ENCODE data around the gene DNAJC30.

The DNAJC30 gene

GRCh38 chr7:73704640-73705550 is 21.6 kb upstream of the DNAJC30 start:
- no peak overlapping the region for H2BK120ac ChIP-seq (ENCODE audit: insufficient read depth, low read length, poor library complexity)
- H3K4me2 ChIP-seq (ENCODE audit: low read length): no peak overlapping the region
- H3K79me1 ChIP-seq (ENCODE audit: low read length): no peaks in the 10 kb centered on the region
- H4K91ac ChIP-seq (ENCODE audit: low read depth, low read length): no peak overlapping the region
- WGBS (ENCODE audit: extremely low coverage, insufficient coverage, insufficient read length): no CpG with 5 or more reads among the region's 23 CpGs
- no peak overlapping the region for H3K18ac ChIP-seq (ENCODE audit: low read length)
- no peak overlapping the region for H3K14ac ChIP-seq (ENCODE audit: low read length)
- no peak overlapping the region for H2AFZ ChIP-seq (ENCODE audit: insufficient read depth, low read length, poor library complexity)
- no peak overlapping the region for H3K4me3 ChIP-seq (ENCODE audit: low read depth, low read length)
- no peak overlapping the region for H4K8ac ChIP-seq (ENCODE audit: low read depth, low read length)
- H3K79me2 ChIP-seq (ENCODE audit: control insufficient read depth, insufficient read depth, low read length, poor library complexity): no peaks in the 10 kb centered on the region
- H3K4me1 ChIP-seq (ENCODE audit: control insufficient read depth in 1 of 2, insufficient read depth in 2 of 2, low read length in 2 of 2): peaks cover 2% of the 10 kb centered on the region in 2 experiments
- H3K27ac ChIP-seq (ENCODE audit: low read depth, low read length): no peak overlapping the region
- no peaks in the 10 kb centered on the region for H3K27me3 ChIP-seq (ENCODE audit: insufficient read depth, low read length)
- H3K9ac ChIP-seq (ENCODE audit: low read length): no peak overlapping the region
- H4K12ac ChIP-seq (ENCODE audit: low read depth, low read length): no peak overlapping the region
- no peak overlapping the region for H2BK5ac ChIP-seq (ENCODE audit: low read depth, low read length, poor library complexity)
- no peak overlapping the region for H3K23ac ChIP-seq (ENCODE audit: low read length)
- H3K9me3 ChIP-seq (ENCODE audit: insufficient read depth, low read depth, low read length): peaks cover 1% of the 10 kb centered on the region
- H3K4ac ChIP-seq (ENCODE audit: low read depth, low read length): no peak overlapping the region
- no peak overlapping the region for H2BK12ac ChIP-seq (ENCODE audit: low read length)
- no peak overlapping the region for H2AK5ac ChIP-seq (ENCODE audit: low read length)
- peaks cover 23 to 28% of the 10 kb centered on the region in 2 experiments for H3K36me3 ChIP-seq (ENCODE audit: control insufficient read depth in 1 of 2, insufficient read depth in 2 of 2, low read length in 2 of 2)
- DNase-seq: no peak

- H3K14ac ChIP-seq (ENCODE audit: low read length): no peak overlapping the region
- no peak overlapping the region for H2BK5ac ChIP-seq (ENCODE audit: low read depth, low read length, poor library complexity)
- H4K12ac ChIP-seq (ENCODE audit: low read depth, low read length): no peak overlapping the region
- H3K23ac ChIP-seq (ENCODE audit: low read length): no peak overlapping the region
- no CpG with 5 or more reads among the region's 45 CpGs for WGBS (ENCODE audit: extremely low coverage, insufficient coverage, insufficient read length)
- no peak overlapping the region for H2BK120ac ChIP-seq (ENCODE audit: insufficient read depth, low read length, poor library complexity)
- H4K8ac ChIP-seq (ENCODE audit: low read depth, low read length): no peak overlapping the region
- H3K27me3 ChIP-seq (ENCODE audit: insufficient read depth, low read length): no peaks in the 10 kb centered on the region
- peaks cover 1% of the 10 kb centered on the region for H3K9me3 ChIP-seq (ENCODE audit: insufficient read depth, low read depth, low read length)
- no peak overlapping the region for H2AFZ ChIP-seq (ENCODE audit: insufficient read depth, low read length, poor library complexity)
- no peak overlapping the region for H4K91ac ChIP-seq (ENCODE audit: low read depth, low read length)
- no peak overlapping the region for H3K18ac ChIP-seq (ENCODE audit: low read length)
- H3K4me2 ChIP-seq (ENCODE audit: low read length): no peak overlapping the region
- H2AK5ac ChIP-seq (ENCODE audit: low read length): no peak overlapping the region
- no peak overlapping the region for H3K27ac ChIP-seq (ENCODE audit: low read depth, low read length)
- no peaks in the 10 kb centered on the region for H3K79me1 ChIP-seq (ENCODE audit: low read length)
- H3K4me1 ChIP-seq (ENCODE audit: control insufficient read depth in 1 of 2, insufficient read depth in 2 of 2, low read length in 2 of 2): peaks cover 2% of the 10 kb centered on the region in 2 experiments
- no peak overlapping the region for H3K4me3 ChIP-seq (ENCODE audit: low read depth, low read length)
- H3K36me3 ChIP-seq (ENCODE audit: control insufficient read depth in 1 of 2, insufficient read depth in 2 of 2, low read length in 2 of 2): peaks cover 29 to 36% of the 10 kb centered on the region in 2 experiments
- no peak overlapping the region for H3K4ac ChIP-seq (ENCODE audit: low read depth, low read length)
- H3K79me2 ChIP-seq (ENCODE audit: control insufficient read depth, insufficient read depth, low read length, poor library complexity): no peaks in the 10 kb centered on the region
- H3K9ac ChIP-seq (ENCODE audit: low read length): no peak overlapping the region
- DNase-seq: peak; percentile 80 to 85
- H2BK12ac ChIP-seq (ENCODE audit: low read length): no peak overlapping the region
Measured at GRCh38 chr7:73703757-73704639, 20.7 kb upstream of the DNAJC30 start.

- no peak overlapping the region for H3K14ac ChIP-seq (ENCODE audit: low read length)
- H3K9ac ChIP-seq (ENCODE audit: low read length): no peak overlapping the region
- no peak overlapping the region for H2AFZ ChIP-seq (ENCODE audit: insufficient read depth, low read length, poor library complexity)
- no peak overlapping the region for H4K91ac ChIP-seq (ENCODE audit: low read depth, low read length)
- H3K9me3 ChIP-seq (ENCODE audit: insufficient read depth, low read depth, low read length): no peaks in the 10 kb centered on the region
- H3K4me1 ChIP-seq (ENCODE audit: control insufficient read depth in 1 of 2, insufficient read depth in 2 of 2, low read length in 2 of 2): peaks cover 2% of the 10 kb centered on the region in 2 experiments
- H3K27me3 ChIP-seq (ENCODE audit: insufficient read depth, low read length): no peaks in the 10 kb centered on the region
- no peaks in the 10 kb centered on the region for H3K79me1 ChIP-seq (ENCODE audit: low read length)
- H3K18ac ChIP-seq (ENCODE audit: low read length): no peak overlapping the region
- no peaks in the 10 kb centered on the region for H3K79me2 ChIP-seq (ENCODE audit: control insufficient read depth, insufficient read depth, low read length, poor library complexity)
- no peak overlapping the region for H4K12ac ChIP-seq (ENCODE audit: low read depth, low read length)
- H4K8ac ChIP-seq (ENCODE audit: low read depth, low read length): no peak overlapping the region
- H3K4me2 ChIP-seq (ENCODE audit: low read length): no peak overlapping the region
- H3K23ac ChIP-seq (ENCODE audit: low read length): no peak overlapping the region
- no peak overlapping the region for H3K27ac ChIP-seq (ENCODE audit: low read depth, low read length)
- no peak overlapping the region for H3K4me3 ChIP-seq (ENCODE audit: low read depth, low read length)
- H3K4ac ChIP-seq (ENCODE audit: low read depth, low read length): no peak overlapping the region
- no peak overlapping the region for H2BK5ac ChIP-seq (ENCODE audit: low read depth, low read length, poor library complexity)
- no peak overlapping the region for H2AK5ac ChIP-seq (ENCODE audit: low read length)
- no peak for DNase-seq
- H2BK120ac ChIP-seq (ENCODE audit: insufficient read depth, low read length, poor library complexity): no peak overlapping the region
- H2BK12ac ChIP-seq (ENCODE audit: low read length): no peak overlapping the region
- peaks cover 36 to 42% of the 10 kb centered on the region in 2 experiments for H3K36me3 ChIP-seq (ENCODE audit: control insufficient read depth in 1 of 2, insufficient read depth in 2 of 2, low read length in 2 of 2)
- WGBS (ENCODE audit: extremely low coverage, insufficient coverage, insufficient read length): no CpG with 5 or more reads among the region's 13 CpGs
Measured at GRCh38 chr7:73703225-73703624, 20.0 kb upstream of the DNAJC30 start.

- H3K27ac ChIP-seq (ENCODE audit: low read depth, low read length): no peak overlapping the region
- no peak overlapping the region for H3K14ac ChIP-seq (ENCODE audit: low read length)
- no peaks in the 10 kb centered on the region for H3K9me3 ChIP-seq (ENCODE audit: insufficient read depth, low read depth, low read length)
- H3K4me1 ChIP-seq (ENCODE audit: control insufficient read depth in 1 of 2, insufficient read depth in 2 of 2, low read length in 2 of 2): peaks cover 2% of the 10 kb centered on the region in 2 experiments
- H3K23ac ChIP-seq (ENCODE audit: low read length): no peak overlapping the region
- no peak overlapping the region for H3K4ac ChIP-seq (ENCODE audit: low read depth, low read length)
- no peak overlapping the region for H2BK5ac ChIP-seq (ENCODE audit: low read depth, low read length, poor library complexity)
- H3K79me2 ChIP-seq (ENCODE audit: control insufficient read depth, insufficient read depth, low read length, poor library complexity): no peaks in the 10 kb centered on the region
- no peak overlapping the region for H2AFZ ChIP-seq (ENCODE audit: insufficient read depth, low read length, poor library complexity)
- H3K27me3 ChIP-seq (ENCODE audit: insufficient read depth, low read length): no peaks in the 10 kb centered on the region
- no peaks in the 10 kb centered on the region for H3K79me1 ChIP-seq (ENCODE audit: low read length)
- no peak overlapping the region for H3K9ac ChIP-seq (ENCODE audit: low read length)
- no CpG with 5 or more reads among the region's 18 CpGs for WGBS (ENCODE audit: extremely low coverage, insufficient coverage, insufficient read length)
- H2AK5ac ChIP-seq (ENCODE audit: low read length): no peak overlapping the region
- peaks cover 36 to 43% of the 10 kb centered on the region in 2 experiments for H3K36me3 ChIP-seq (ENCODE audit: control insufficient read depth in 1 of 2, insufficient read depth in 2 of 2, low read length in 2 of 2)
- H2BK120ac ChIP-seq (ENCODE audit: insufficient read depth, low read length, poor library complexity): no peak overlapping the region
- H2BK12ac ChIP-seq (ENCODE audit: low read length): no peak overlapping the region
- H3K4me3 ChIP-seq (ENCODE audit: low read depth, low read length): no peak overlapping the region
- H4K12ac ChIP-seq (ENCODE audit: low read depth, low read length): no peak overlapping the region
- H4K8ac ChIP-seq (ENCODE audit: low read depth, low read length): no peak overlapping the region
- no peak overlapping the region for H3K4me2 ChIP-seq (ENCODE audit: low read length)
- no peak for DNase-seq
- H4K91ac ChIP-seq (ENCODE audit: low read depth, low read length): no peak overlapping the region
- no peak overlapping the region for H3K18ac ChIP-seq (ENCODE audit: low read length)
Measured at GRCh38 chr7:73702665-73703064, 19.4 kb upstream of the DNAJC30 start.
